NCI-H187 (cell line): ENCODE measurements around the gene CYFIP2.
"Not testable (repeated sequence)": the region's sequence is repeated elsewhere in the genome, so short reads cannot be mapped to it uniquely, and the experiment has no call there.

Experiments used
- DNase-seq, 2 experiments: peaks; one replicate each; lab custom pipeline; 2025; lab: John Stamatoyannopoulos, UW

The CYFIP2 gene

GRCh38 chr5:157390551-157391297 lies 124.8 kb downstream of the CYFIP2 start:
- DNase-seq: no peak

- DNase-seq: no peak
Observed at GRCh38 chr5:157398305-157398704, 132.4 kb downstream of the CYFIP2 start.

GRCh38 chr5:157400741-157401495 lies 135.0 kb downstream of the CYFIP2 start:
- no peak for DNase-seq

DNA sequence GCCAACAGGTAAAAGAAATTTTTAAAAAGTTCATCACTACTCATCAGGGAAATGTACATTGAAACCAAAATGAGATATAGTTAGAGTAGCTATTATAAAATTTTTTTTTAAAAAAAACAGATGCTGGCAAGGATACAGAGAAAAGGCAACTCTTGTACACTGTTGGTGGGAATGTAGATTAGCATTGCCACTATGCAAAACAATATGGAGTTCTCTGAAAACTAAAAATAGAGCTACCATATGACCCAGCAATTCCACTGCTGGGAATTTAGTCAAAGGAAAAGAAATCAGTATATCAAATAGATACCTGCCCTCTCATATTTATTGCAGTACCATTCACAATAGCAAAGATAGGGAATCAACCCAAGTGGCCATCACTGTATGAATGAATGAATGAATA lies 149.9 kb downstream of the CYFIP2 start:
- DNase-seq: no peak

GRCh38 chr5:157419521-157419920 lies 153.6 kb downstream of the CYFIP2 start:
- DNase-seq: not testable (repeated sequence)

- DNase-seq: not testable (repeated sequence)
Observed at GRCh38 chr5:157429920-157430319, 164.0 kb downstream of the CYFIP2 start.

DNA sequence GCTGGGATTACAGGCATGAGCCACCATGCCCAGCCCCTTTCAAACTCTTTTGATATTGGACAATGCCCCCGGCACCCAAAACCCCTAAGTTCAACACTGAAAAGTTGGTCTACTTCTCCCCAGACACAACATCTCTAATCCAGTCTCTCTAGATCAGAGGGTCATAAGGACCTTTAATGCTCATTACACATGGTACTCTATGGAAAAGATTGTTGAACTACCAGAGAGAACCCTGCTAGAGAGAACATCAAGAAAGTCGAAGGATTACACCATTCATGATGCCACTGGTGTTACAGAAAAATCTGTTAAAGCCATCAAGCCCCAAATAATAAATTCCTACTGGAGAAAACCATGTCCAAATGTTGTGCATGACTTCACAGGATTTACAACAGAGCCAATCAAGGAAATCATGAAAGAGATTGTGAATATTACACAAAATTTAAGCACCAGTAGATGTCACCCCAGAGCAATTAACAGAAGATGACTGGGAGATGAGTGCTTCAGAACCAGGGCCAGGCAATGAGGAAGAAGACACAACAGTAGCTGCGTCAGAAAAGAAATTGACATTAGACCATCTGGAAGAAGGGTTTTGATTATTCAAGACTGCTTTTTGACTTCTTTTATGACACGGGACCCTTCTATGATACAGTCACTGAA lies 165.7 kb downstream of the CYFIP2 start:
- peak in 1 of 2 experiments; percentile 46 for DNase-seq

DNA sequence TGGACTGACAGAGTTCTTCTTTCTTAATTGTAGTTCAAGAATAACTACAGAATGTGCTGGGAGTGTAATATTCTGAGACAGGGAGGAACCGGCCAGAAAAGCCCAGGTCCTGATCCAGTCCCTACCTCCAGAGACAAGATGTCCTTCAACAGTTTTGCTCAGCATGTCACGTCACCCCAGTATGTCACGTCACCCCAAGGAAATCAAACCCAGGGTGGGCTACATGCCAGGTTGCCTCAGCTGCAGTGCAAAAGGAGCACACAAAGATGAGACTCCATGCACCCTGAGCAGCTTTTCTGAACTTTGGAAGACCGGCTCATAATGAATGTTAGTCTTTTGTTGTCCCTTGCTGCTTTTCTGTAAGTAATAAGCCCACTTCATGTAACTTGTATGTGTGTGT lies 168.2 kb downstream of the CYFIP2 start:
- DNase-seq: no peak

- no peak for DNase-seq
Observed at GRCh38 chr5:157443041-157443549, 177.2 kb downstream of the CYFIP2 start.

DNA sequence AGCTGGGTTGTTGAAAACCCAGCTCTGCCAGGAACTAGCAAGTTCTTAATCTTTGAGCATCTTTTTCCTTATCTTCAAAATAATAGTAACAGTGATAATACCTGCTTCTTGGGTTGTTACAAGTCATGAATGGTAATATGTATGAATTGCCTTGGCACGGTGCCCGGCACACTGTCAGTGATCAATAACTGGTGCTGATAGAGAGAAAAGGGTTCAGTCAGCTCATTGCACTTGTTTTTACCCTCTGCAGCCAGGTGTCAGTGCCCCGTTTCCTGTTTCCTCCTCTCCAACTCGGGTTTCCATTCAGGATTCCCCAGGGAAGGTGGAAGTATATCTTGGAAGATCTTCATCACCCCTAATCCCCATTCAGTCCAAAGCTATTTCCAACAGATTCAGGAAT lies 178.3 kb downstream of the CYFIP2 start:
- no peak for DNase-seq
